NCI-H82 treated with DMSO at 0.1 percent for 48 hours (cell line): ENCODE measurements around the gene ARHGAP31.
"Not testable (repeated sequence)": the region's sequence is repeated elsewhere in the genome, so short reads cannot be mapped to it uniquely, and the experiment has no call there.

Experiments
- DNase-seq: peaks from one replicate; lab custom pipeline; 2025; ENCODE audit not compliant: unreplicated experiment; lab: John Stamatoyannopoulos, UW

The ARHGAP31 gene, protein sequence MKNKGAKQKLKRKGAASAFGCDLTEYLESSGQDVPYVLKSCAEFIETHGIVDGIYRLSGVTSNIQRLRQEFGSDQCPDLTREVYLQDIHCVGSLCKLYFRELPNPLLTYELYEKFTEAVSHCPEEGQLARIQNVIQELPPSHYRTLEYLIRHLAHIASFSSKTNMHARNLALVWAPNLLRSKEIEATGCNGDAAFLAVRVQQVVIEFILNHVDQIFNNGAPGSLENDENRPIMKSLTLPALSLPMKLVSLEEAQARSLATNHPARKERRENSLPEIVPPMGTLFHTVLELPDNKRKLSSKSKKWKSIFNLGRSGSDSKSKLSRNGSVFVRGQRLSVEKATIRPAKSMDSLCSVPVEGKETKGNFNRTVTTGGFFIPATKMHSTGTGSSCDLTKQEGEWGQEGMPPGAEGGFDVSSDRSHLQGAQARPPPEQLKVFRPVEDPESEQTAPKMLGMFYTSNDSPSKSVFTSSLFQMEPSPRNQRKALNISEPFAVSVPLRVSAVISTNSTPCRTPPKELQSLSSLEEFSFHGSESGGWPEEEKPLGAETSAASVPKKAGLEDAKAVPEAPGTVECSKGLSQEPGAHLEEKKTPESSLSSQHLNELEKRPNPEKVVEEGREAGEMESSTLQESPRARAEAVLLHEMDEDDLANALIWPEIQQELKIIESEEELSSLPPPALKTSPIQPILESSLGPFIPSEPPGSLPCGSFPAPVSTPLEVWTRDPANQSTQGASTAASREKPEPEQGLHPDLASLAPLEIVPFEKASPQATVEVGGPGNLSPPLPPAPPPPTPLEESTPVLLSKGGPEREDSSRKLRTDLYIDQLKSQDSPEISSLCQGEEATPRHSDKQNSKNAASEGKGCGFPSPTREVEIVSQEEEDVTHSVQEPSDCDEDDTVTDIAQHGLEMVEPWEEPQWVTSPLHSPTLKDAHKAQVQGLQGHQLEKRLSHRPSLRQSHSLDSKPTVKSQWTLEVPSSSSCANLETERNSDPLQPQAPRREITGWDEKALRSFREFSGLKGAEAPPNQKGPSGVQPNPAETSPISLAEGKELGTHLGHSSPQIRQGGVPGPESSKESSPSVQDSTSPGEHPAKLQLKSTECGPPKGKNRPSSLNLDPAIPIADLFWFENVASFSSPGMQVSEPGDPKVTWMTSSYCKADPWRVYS (N-terminal part only)

DNA sequence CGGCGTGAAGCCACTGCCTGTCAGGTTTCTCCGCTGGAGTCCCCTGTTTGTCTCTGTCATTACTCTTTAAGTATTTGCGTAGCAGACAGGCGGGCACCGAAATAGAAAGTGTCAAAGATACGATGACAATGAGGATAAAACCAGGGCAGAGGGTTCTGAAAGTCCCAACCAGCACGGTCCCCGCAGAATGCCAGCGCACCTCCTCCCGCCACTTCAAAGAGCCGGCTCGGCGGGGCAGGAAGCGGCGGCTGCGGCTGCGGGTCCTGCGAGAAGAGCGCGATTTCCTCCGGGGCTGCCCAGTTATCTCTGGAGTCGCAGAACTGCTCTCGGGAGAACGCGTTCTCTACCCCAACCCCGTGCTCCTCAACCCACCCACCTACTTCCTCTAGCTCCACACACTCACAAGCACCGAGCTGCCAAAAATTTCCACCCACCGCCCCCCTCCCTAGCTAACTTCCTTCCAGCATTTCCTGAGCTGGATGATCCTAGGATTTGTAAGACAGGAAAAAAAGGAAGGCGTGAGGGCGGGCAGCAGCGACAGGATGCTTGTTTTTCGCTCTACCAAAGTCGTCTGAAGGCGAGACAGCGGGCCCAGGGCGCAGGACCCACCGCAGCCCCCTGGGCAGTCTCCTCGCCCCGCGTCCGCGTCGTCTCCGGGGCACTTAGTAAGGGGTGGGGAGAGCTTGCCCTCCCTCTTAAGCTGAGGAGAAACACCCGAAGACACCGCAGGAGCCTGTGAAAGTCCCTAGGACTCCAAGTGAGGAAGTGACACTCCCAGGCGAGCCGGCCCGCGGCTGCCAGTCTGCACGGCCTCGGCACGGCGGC, at the start of gene ARHGAP31:
Gene ARHGAP31, plus strand, starts transcription at position 513 of the 825 bp plus-strand sequence. CDS start 522 bp downstream, outside the sequence.
- DNase-seq = no peak

DNA sequence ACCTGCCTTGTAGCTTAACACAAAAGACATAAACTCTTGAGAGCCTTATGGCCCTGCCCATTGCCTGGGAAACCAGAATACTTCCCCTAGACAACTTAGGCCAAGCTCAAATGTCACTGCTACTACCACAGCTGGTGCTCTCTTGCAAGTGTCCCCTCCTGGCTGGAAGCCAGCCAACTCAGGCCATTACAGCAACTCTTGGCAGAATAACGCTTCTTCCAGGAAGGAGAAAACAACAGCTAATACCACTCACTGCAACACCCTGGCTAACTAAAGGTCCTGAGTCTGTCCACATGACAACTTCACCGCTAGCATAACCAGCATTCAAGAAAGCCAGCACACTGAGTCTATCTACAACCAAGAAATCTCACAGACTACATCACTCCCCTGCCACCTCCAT, 48.4 kb upstream of the ARHGAP31 start:
- no peak for DNase-seq

DNA sequence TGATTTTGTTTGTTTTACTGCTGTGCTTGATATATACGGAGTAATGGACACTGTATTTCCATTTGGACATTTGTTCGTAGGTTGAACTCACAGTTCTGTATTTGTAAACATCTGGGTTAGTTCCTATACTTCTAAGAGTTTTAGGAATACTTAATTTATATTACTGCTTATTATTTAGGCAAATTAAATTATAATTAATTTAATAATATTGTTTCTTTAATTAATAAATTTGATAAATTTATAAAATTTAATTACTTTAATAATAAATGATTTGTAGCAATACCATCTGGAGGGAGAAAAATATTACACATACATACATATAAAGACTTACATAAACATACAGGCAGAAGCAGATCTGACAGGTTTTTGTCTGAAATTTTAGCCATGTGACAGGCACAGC, 39.0 kb upstream of the ARHGAP31 start:
- DNase-seq = no peak

DNA sequence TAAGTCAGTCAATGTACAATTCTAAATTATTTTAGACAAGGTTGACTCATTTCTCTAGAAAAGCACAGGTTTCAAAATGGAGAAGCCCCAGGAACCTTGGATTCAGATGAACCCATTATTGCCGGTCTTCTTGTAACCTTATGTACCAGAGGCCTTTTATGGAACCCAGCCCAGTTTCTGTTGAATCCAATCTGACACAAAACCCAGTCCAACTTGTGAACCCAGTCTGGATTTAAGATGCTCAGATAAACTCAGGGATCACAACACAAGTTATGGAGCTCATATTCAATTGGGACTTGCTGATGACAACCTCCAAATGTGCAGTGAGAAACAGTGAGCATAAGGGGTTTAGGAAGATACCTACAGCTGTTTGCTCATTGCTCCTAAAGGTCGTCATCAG, 37.1 kb upstream of the ARHGAP31 start:
- DNase-seq = no peak

DNA sequence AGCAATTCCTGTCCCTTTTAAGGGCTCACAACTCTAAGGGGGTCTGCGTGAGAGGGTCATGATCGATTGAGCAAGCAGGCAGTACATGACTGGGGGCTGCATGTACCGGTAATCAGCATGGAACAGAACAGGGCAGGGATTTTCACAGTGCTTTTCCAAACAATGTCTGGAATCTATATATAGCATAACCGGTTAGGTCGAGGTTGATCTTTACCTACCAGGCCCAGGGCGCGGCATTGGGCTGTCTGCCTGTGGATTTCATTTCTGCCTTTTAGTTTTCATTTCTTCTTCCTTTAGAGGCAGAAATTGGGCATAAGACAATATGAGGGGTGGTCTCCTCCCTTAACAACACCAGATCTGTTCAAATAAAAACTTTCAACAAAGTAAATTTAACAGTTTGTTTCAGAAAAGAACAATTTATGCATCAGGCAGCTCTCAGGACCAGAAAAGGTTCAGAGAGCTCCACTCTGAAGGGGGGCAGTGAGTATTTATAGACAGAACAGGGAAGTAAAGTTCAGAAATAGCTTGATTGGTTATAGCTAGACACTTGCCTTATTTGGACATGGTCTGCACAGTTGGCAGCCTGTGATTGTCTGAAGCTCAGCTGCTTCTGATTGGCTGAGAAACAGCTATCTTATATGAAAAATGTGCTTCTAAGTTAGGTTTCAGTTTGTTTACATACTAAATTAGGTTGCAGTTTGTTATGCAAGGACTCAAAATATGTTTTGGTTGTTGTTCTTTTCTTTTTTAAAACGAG, 36.4 kb upstream of the ARHGAP31 start:
- no peak for DNase-seq

DNA sequence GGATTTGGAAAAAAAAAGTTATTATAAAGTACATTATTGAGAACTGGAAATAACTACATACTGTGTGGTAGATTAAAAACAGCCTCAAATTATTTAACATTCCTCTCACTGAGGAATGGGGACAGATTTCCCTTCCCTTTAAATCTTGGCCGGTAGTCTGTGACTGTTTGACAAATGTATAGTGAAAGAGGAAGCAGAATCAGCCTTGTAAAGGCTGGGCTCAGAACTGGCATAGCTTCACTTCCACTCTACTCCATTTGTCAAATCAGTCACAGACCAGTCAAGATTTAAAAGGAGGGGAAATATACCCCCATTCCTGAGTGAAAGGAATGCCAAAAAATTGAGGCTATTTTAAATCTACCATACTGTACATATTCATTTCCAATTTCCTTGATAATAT, 35.3 kb upstream of the ARHGAP31 start:
- no peak for DNase-seq

DNA sequence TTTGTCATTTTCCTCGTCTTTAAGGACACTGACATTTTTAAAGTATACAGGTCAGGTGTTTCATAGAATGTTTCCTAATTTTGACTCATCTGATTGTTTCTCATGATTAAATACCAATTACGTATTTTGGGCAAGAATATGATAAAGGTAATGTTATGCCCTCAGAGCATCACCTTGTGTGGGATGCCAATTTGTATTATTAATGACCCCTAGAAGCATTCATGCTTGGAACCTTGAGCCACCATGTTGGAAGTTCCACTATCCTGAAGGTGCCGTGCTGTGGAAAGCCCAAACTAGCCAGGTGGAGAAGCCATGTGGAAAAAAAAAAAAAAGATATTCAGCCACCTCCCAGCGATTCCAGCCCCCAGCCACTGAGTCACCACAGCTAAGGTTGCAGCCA, 34.4 kb upstream of the ARHGAP31 start:
- no peak for DNase-seq

DNA sequence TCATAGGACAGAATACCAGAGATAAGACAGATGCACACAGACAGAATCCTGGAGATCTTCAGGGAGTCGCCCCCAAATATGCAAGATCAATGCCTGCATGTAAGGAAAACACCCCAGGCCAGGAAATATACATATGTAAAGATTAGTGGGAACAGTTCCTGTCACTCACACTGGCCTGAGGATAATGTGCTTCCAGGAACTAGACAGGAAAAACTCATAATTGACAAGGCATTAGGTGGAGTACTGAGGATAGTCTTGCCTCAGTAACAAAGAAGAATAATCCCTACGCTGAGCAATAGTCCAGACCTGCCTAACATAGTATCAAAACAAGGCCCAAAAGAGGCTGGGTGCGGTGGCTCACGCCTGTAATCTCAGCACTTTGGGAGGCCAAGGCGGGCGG, 33.1 kb upstream of the ARHGAP31 start:
- DNase-seq = no peak

DNA sequence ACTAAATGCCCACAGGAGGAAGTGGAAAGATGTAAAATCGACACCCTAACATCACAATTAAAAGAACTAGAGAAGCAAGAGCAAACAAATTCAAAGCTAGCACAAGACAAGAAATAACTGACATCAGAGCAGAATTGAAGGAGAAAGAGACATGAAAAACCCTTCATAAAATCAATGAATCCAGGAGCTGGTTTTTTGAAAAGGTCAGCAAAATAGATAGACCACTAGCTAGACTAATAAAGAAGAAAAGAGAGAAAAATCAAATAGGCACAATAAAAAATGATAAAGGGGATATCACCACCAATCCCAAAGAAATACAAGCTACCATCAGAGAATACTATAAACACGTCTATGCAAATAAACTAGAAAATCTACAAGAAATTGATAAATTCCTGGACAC, 24.0 kb upstream of the ARHGAP31 start:
- DNase-seq = not testable (repeated sequence)

DNA sequence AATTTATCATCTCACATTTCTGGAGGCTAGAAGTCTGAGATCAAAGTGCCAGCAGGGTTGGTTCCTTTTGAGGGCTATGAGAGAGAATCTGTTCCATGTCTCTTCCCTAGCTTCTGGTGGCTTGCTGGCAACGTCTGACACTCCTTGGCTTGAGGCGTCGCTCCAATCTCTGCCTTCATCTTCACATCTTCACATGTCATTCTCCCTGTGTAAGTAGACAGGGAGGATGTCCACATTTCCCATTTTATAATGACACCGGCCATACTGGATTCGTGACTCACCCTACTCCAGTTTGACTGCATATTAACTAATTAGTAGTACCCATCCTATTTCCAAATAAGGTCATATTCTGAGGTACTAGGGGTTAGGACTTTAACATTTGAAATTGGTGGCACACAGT, 17.5 kb upstream of the ARHGAP31 start:
- no peak for DNase-seq

DNA sequence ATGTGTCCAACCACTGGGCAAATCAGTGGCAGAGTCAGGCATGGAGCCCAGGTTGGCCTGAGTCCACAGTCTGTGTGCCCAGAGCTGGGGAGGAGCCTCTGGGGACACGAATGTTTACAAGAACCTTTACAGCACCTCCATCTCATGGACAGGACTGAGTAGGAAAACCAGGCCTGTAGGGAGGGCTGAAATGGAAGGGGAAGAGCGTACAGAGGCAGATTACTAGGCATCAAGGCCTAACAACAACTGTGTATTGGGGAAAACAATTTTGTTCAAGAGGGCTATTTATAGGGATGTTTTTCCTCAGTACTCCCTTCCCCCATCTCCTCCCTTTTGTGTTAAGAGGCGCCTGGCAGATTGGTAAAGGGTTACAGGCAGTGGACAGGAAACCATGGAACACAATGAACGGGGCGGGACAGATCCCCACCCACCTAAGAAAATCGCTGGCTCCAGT, 15.1 kb upstream of the ARHGAP31 start:
- DNase-seq = no peak

DNA sequence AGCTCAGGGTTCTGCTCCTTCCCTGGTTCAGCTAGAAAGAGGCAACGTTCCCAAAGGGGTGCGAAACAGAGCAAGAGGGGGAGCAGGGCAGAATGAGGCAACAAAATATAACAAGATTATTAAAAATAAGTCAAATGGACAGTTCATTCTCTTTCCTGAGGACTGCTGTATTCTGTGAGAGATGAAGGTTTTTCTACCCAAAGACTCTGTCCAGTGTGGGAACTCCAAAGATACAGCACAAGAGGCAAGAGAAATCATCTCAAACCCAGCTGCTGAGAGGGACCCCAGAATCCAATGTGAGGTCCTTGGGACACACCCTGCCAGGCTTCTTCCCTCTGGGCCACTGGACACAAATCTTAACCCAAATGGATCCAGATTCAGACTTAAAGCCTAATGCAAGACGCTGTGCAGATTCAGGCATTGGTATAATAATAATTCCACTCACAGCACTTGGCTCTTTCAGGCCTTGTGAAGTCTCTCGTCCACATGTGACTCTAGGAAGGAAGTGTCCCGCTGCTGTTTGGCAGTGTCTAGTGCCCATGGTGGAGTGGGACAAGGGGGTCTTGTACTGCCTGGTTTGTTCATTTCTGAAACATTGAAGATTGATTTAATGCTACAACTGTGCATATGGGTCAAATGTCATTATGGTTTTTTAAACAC, 14.5 kb upstream of the ARHGAP31 start:
- DNase-seq = no peak

DNA sequence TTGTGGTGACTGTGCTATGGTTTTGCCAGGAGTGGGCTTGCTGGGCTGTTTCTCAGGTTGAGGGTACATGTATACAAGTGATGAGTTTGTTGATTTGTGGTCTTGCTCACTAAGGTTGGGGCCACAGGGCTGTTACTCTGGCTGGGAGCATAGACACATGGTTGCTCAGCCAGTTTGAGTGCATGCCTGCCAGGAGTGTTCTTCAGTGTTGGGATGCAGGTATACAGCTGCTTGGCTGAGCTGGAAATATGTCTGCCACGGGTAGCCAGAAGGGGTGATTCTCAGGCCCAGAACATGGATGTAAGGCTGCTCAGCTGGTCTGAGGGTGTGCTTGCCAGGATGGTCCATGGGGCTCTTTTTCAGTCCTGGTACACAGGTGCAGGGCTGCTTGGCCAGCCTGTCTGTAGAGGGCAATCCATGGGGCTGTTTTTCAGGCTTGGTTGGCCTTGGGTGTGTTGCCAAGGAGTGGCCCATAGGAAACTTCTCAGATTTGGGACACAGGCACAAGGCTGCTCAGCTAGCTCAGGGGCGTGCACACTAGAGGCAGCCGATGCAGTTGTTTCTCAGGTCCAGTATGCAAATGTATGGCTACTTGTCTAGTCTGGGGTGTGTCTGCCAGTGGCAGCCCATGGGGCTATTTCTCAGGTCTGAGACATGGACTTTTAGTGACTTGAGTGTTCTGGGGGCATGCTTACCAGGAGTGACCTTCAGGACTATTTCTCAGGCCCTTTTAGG, 5.3 kb upstream of the ARHGAP31 start:
- no peak for DNase-seq

DNA sequence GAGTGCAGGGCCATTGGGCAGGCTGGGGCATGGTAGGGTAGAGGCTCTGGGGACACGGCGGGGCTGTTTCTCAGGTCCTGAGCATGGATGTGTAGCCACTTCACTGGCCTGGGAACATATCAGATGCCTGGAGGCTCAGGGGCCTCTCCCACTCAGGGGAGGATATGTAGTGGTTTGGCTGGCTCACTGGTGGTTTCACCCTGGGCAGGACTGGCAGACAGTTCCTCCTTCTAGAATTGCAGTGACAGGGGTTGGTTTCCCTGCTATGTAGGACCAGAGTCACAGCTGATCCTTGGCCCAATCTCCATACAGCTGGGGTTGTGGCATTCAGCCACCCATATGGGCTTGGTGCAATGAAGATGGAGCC, 4.8 kb upstream of the ARHGAP31 start:
- DNase-seq = no peak

DNA sequence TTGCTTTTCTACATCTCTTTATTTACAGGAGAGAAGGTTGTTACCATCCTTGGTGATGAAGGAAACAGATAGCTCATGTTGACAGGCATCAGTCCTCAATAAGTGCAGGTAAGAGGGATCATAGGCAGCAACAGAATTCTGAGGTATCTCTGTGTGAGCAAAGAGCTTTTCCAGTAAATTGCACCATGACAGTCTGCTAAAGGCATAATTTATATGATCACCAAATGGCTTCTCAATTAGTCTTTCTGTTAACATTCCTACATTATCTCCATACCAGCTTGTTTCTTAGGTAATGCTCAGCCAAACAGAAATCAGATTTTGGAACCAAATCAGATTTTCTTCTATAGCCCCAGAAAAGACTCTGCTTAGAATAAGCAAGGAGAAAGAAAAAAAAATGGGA, 3.6 kb upstream of the ARHGAP31 start:
- DNase-seq = no peak

DNA sequence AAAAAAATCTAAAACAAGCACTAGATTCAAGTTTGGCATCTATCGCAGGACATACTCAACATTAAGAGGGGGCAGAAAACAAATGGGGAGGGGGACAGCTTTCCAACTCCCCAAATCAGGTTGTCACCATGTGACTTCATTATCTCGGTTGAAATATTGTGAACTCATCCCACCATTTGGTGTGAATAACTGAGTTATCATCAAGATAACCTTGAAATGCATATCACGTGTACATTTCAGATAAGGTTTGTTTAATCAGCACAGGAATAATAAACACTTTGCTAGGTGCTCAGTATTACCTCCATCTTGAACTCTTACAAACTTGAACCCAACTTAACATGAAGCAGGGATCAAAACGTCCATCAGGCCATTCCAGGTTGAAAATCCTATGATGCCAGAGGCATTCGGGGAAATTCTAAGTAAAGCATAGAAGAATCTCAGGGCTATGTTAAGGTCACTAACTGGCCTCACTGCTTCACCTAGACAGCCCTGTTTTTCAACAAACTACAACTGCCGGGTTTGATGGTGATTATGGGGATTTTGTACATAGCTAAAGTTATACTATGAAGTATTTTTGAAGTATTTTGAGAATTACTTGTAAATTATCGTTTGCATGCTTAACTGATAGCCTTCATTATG, 3.0 kb upstream of the ARHGAP31 start:
- DNase-seq = no peak

DNA sequence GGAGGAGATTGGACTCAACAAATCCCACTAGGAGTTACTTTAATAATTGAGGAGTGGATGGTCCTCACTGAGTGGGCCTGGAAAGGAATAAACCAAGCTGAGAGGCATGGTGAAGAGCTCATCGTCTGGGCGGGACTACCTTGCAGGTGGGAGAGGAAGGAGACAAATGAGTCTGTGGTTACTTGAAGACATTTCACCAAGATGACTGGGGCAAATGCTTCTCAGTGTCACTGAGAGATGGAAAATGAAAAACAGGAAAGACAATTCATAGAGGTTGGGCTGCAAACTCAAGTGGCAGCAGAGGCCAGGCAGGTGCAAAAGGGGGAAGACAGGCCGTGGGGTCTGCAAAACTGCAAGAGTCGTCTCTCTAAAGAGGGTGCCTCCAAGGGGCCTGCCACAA, 1.5 kb upstream of the ARHGAP31 start:
- DNase-seq = no peak
